GM21619 (cell line): ENCODE data around the gene GFI1B.
"Not testable (repeated sequence)": the region's sequence is repeated elsewhere in the genome, so short reads cannot be mapped to it uniquely, and the experiment has no call there.

Source experiments
- ATAC-seq: cut with Tn5 transposase; IDR thresholded peaks from one replicate; pipeline ENCODE4 v1.9.1; 2021; ENCODE audit not compliant: unreplicated experiment

The GFI1B gene

GRCh38 chr9:133008824-133009223 is 30.3 kb downstream of the GFI1B start:
- ATAC-seq = no peak

- no peak for ATAC-seq
Observed at GRCh38 chr9:133009906-133010582, 31.6 kb downstream of the GFI1B start.

GRCh38 chr9:133014696-133015095 is 36.2 kb downstream of the GFI1B start:
- ATAC-seq = no peak

GRCh38 chr9:133023117-133023890 is 44.8 kb downstream of the GFI1B start:
- ATAC-seq = no peak

- ATAC-seq = no peak
Observed at GRCh38 chr9:133026426-133026825, 47.9 kb downstream of the GFI1B start.

- no peak for ATAC-seq
Observed at GRCh38 chr9:133027134-133027533, 48.6 kb downstream of the GFI1B start.

- no peak for ATAC-seq
Observed at GRCh38 chr9:133028221-133028620, 49.7 kb downstream of the GFI1B start.

- ATAC-seq = peak; percentile 21
Observed at GRCh38 chr9:133029994-133030316, 51.5 kb downstream of the GFI1B start.

GRCh38 chr9:133030317-133031129 is 52.0 kb downstream of the GFI1B start, which contains the start of gene GTF3C5:
Gene GTF3C5, plus strand, starts transcription at chr9:133030997. Its CDS starts 15 bp downstream, at chr9:133031012.
- ATAC-seq = peak; percentile 94

- ATAC-seq = no peak
Observed at GRCh38 chr9:133031130-133031422, 52.6 kb downstream of the GFI1B start.

GRCh38 chr9:133031496-133031911 is 53.0 kb downstream of the GFI1B start:
- ATAC-seq = no peak

GRCh38 chr9:133032171-133032570 is 53.7 kb downstream of the GFI1B start:
- ATAC-seq = no peak

- ATAC-seq = no peak
Observed at GRCh38 chr9:133035669-133036068, 57.2 kb downstream of the GFI1B start.

- ATAC-seq = no peak
Observed at GRCh38 chr9:133037775-133038515, 59.5 kb downstream of the GFI1B start.

- ATAC-seq = not testable (repeated sequence)
Observed at GRCh38 chr9:133040892-133041479, 62.5 kb downstream of the GFI1B start.
